Gastroesophageal sphincter (tissue), 4 donors: ENCODE results near the gene ARAP3. TPM values are rescaled to one million over a fixed set of nuclear protein-coding genes. Genes with fewer than 3 reads are reported as not detected.

Experiments used
- ATAC-seq: fragments of 150-250 bp; one replicate; pipeline ENCODE4 v1.9.1; 2016; ENCODE audit warnings: mild to moderate bottlenecking, moderate library complexity
- H3K27ac ChIP-seq, 4 donors: fragments of 200-600 bp; sonication (generic) in 3 of 4; 1 replicate in 3 of 4; 2 replicates in 1 of 4; pipeline ENCODE4 v1.5.1; 2016 to 2019
- H3K27me3 ChIP-seq: fragments of 200-600 bp; sonication (generic); one replicate; pipeline ENCODE4 v1.5.1; 2019
- H3K36me3 ChIP-seq, 2 donors: fragments of 200-600 bp; sonication (generic); one replicate each; pipeline ENCODE4 v1.5.1; 2019; ENCODE audit warnings: control low read depth in 1 of 2
- H3K4me1 ChIP-seq, 3 donors: fragments of 200-600 bp; sonication (generic); 1 replicate in 2 of 3; 2 replicates in 1 of 3; pipeline ENCODE4 v1.5.1; 2016 to 2019; ENCODE audit warnings: control low read depth in 2 of 3
- H3K4me3 ChIP-seq, 2 donors: fragments of 200-600 bp; sonication (generic); one replicate each; pipeline ENCODE4 v1.5.1; 2019; ENCODE audit warnings: mild to moderate bottlenecking in 1 of 2, moderate library complexity in 1 of 2
- H3K9me3 ChIP-seq, 3 donors: fragments of 200-600 bp; sonication (generic); one replicate each; pipeline ENCODE4 v1.5.1; 2017 to 2019; ENCODE audit warnings: control low read depth in 2 of 3
- EP300 ChIP-seq: sonication (generic); formaldehyde crosslinking; IDR thresholded peaks from one replicate; pipeline ENCODE4 v1.6.1; 2017; ENCODE audit warnings: antibody characterized with exemption, mild to moderate bottlenecking
- POLR2A ChIP-seq, 2 donors: fragments of 450-650 bp; IDR thresholded peaks; one replicate each; pipeline ENCODE4 v1.6.1; 2017; ENCODE audit warnings: antibody characterized with exemption in 2 of 2, mild to moderate bottlenecking in 2 of 2, moderate library complexity in 1 of 2
- POLR2AphosphoS5 ChIP-seq: sonication (generic); formaldehyde crosslinking; IDR thresholded peaks from one replicate; pipeline ENCODE4 v1.6.1; 2017; ENCODE audit warnings: antibody characterized with exemption
- WGBS, 2 donors: methylation state at CpG; one replicate each; pipeline ENCODE4 v1.1.5; 2018; ENCODE audit warnings: low coverage in 1 of 2; 5-methylcytosine and 5-hydroxymethylcytosine counted together
- total RNA-seq, 4 donors: library from RNA; depleted of rRNA; stranded (reverse); fragments of >200 nt; gene quantifications; one replicate each; pipeline ENCODE4 v1.1.0, GENCODE V29; 2016
- TF ChIP-seq, protein P1 (sequence below), 4 experiments: fragments of 200-600 bp in 2 of 4; fragments of 450-650 bp in 2 of 4; sonication (generic) in 1 of 4; IDR thresholded peaks; one replicate each; pipeline ENCODE4 v1.5.1; 2017 to 2019; ENCODE audit warnings: antibody characterized with exemption in 4 of 4, mild to moderate bottlenecking in 2 of 4, moderate library complexity in 2 of 4

Gene ARAP3
- total RNA-seq, 4 donors from 2014 or later = 5.3 to 7.2 (median 6.2) TPM

DNA sequence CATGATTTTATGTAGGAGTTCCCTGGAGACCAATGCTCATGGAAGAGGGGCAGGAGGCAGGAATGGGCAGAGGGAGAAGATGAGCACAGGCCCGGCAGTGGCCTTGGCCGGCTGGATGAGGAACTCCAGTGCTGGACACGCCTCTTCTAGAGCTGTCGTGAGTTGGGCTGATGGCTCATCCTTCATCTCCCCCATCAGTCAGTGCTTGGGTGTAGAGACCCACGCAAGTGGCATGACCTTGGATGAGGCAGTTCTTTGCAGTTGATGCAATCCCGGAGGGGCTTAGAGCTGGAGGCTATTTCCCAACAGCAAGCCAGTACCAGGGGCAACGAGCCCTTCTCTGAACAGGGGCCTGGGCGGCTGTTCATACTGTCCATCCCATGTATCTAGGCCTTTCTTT lies 25.5 kb upstream of the ARAP3 start:
- Histone ChIP-seq H3K27me3 (peaks cover 47% of the 10 kb centered on the region), H3K36me3 (no peaks in the 10 kb centered on the region), H3K27ac (no peak overlapping the region), H3K9me3 (no peaks in the 10 kb centered on the region), H3K4me3 (no peak overlapping the region), H3K4me1 (peaks cover 0 to 10% (median 0%) of the 10 kb centered on the region in 3 donors)
- 69 to 80% methylated on average over 1 to 8 of the region's 8 CpGs for WGBS, 2 donors
- ATAC-seq = no peak
- TF ChIP-seq, protein P1, sequence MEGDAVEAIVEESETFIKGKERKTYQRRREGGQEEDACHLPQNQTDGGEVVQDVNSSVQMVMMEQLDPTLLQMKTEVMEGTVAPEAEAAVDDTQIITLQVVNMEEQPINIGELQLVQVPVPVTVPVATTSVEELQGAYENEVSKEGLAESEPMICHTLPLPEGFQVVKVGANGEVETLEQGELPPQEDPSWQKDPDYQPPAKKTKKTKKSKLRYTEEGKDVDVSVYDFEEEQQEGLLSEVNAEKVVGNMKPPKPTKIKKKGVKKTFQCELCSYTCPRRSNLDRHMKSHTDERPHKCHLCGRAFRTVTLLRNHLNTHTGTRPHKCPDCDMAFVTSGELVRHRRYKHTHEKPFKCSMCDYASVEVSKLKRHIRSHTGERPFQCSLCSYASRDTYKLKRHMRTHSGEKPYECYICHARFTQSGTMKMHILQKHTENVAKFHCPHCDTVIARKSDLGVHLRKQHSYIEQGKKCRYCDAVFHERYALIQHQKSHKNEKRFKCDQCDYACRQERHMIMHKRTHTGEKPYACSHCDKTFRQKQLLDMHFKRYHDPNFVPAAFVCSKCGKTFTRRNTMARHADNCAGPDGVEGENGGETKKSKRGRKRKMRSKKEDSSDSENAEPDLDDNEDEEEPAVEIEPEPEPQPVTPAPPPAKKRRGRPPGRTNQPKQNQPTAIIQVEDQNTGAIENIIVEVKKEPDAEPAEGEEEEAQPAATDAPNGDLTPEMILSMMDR (IDR thresholded peaks at IDR 0.05) = no peak
- TF ChIP-seq EP300 (no peak), POLR2AphosphoS5 (no peak), POLR2A (IDR thresholded peaks at IDR 0.05) (no peak)

DNA sequence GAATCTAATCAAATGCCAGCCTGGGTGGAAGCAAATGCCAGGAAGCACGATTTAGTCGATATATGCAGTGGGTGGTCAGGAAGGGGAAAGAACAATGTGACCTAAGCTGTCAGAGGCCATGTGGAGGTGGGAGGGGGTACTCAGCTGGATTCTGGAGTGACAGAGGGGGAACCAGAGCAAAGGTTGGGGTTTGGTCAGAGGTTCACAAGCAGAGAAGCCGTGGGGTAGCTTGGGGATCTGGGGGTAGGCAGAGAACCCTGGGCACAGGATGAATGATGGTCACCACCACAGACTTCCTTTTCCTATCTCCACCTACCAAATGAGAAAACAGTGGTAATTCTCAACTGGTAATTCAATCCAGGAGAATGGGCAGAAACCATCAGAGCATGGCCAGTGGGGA lies 24.1 kb upstream of the ARAP3 start:
- Histone ChIP-seq H3K4me1 (peaks cover 0 to 24% (median 5%) of the 10 kb centered on the region in 3 donors), H3K4me3 (no peak overlapping the region), H3K27ac (no peak overlapping the region), H3K9me3 (no peaks in the 10 kb centered on the region), H3K27me3 (peaks cover 56% of the 10 kb centered on the region), H3K36me3 (no peaks in the 10 kb centered on the region)
- TF ChIP-seq POLR2A (IDR thresholded peaks at IDR 0.05) = no peak
- TF ChIP-seq, protein P1 (IDR thresholded peaks at IDR 0.05) = no peak
- TF ChIP-seq POLR2AphosphoS5 = no peak
- TF ChIP-seq EP300 = no peak
- ATAC-seq = no peak
- 47 to 67% methylated on average over 1 to 2 of the region's 3 CpGs for WGBS, 2 donors

DNA sequence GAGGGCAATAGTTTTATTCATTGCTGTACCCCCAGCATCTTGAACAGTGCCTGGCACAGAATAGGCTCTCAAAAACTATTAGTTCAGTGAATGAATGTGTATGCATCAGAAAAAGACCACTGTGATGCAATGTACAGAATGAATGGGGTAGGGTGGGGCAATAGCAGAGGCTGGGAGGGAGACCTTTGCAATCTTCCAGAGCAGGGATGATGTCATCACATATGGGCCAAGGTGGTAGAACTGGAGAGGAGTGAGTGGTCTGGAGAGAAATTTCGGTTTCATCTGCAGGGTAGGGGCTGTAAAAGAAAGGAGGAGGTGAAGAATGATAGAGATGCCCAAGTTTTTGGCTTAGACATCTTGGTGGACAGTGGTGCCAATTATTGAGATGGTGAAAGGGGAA lies 23.4 kb upstream of the ARAP3 start:
- Histone ChIP-seq H3K27ac (no peak overlapping the region), H3K36me3 (no peaks in the 10 kb centered on the region), H3K27me3 (peaks cover 63% of the 10 kb centered on the region), H3K9me3 (no peaks in the 10 kb centered on the region), H3K4me1 (peaks cover 0 to 24% (median 5%) of the 10 kb centered on the region in 3 donors), H3K4me3 (no peak overlapping the region)
- no peak for TF ChIP-seq POLR2AphosphoS5
- no peak for TF ChIP-seq POLR2A (IDR thresholded peaks at IDR 0.05)
- TF ChIP-seq, protein P1 (IDR thresholded peaks at IDR 0.05) = no peak
- no peak for TF ChIP-seq EP300
- ATAC-seq = no peak
- WGBS, 2 donors = 58 to 60% methylated on average over 1 of the region's 1 CpG

DNA sequence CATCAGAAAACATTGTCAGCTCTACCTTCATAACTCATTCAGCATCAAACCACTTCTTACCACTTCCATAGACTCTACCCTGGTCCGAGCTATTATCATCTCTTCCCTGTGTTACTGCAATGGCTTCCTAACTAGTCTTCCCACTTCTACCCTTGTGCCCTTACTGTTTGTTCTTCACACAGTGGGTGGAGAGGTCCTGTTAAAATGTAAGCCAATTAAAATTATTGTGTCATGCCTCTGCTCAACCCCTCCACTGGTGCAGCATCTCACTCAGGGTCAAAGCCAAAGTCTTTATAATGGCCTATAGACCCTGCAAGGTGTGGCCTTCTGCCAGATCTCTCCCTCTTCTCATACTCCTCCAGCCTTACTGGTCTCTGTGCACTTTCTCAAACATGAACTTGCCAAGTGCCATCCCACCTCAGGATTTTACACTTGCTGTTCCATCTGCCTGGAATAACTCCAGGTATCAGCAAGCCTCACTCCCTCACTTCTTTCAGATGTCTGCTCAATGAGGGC lies 22.8 kb upstream of the ARAP3 start:
- no peak for ATAC-seq
- peaks cover 69% of the 10 kb centered on the region for H3K27me3 ChIP-seq
- H3K4me1 ChIP-seq = peaks cover 0 to 24% (median 5%) of the 10 kb centered on the region in 3 donors
- no peaks in the 10 kb centered on the region for H3K9me3 ChIP-seq
- no peaks in the 10 kb centered on the region for H3K36me3 ChIP-seq
- no peak overlapping the region for H3K27ac ChIP-seq
- TF ChIP-seq, protein P1 (IDR thresholded peaks at IDR 0.05) = no peak
- no peak for TF ChIP-seq POLR2A (IDR thresholded peaks at IDR 0.05)
- TF ChIP-seq EP300 = no peak
- TF ChIP-seq POLR2AphosphoS5 = no peak
- 93 to 100% methylated on average over 1 of the region's 1 CpG for WGBS, 2 donors
- no peak overlapping the region for H3K4me3 ChIP-seq

DNA sequence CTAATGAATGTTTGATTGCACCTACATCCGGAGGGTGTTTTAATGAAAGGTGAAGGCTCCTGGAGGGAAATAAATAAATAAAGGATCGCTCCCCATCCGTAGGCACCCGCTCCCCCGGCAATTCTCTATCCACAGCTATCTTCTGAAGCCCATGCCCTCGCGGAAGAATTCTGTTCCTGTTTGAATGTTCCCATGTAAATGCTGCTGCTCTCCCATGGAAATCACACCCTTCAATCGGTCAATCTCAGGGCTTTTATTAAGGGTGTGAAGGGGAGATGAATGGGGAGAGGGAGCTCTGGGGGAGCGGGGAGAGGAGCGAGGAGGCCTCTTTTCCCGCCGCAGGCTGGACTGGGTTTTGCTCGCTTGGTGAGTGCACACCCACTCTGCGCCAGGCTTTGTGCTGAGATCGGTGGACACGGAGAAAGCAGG lies 21.1 kb upstream of the ARAP3 start:
- H3K4me1 ChIP-seq = peaks cover 0 to 24% (median 5%) of the 10 kb centered on the region in 3 donors
- H3K4me3 ChIP-seq = peak overlapping the region in 1 of 2 donors; percentile 56
- WGBS, 2 donors = 0 to 15% methylated on average over 1 to 12 of the region's 16 CpGs
- no peaks in the 10 kb centered on the region for H3K9me3 ChIP-seq
- no peaks in the 10 kb centered on the region for H3K36me3 ChIP-seq
- H3K27ac ChIP-seq = no peak overlapping the region
- peaks cover 81% of the 10 kb centered on the region for H3K27me3 ChIP-seq
- ATAC-seq = no peak
- TF ChIP-seq, protein P1 (IDR thresholded peaks at IDR 0.05) = no peak
- TF ChIP-seq EP300 (no peak), POLR2AphosphoS5 (no peak), POLR2A (IDR thresholded peaks at IDR 0.05) (no peak)
